GM12873 (cell line): ENCODE data around the gene TRIM33.

Source experiments
- TF ChIP-seq, protein P1 (sequence below): IDR thresholded peaks from 2 replicates; pipeline ENCODE4 v1.5.1; 2012; ENCODE audit warnings: low read depth, mild to moderate bottlenecking, moderate library complexity, low read length, control low read depth; ENCODE audit not compliant: insufficient read depth; ENCODE audit errors: missing control alignments

The TRIM33 gene

DNA sequence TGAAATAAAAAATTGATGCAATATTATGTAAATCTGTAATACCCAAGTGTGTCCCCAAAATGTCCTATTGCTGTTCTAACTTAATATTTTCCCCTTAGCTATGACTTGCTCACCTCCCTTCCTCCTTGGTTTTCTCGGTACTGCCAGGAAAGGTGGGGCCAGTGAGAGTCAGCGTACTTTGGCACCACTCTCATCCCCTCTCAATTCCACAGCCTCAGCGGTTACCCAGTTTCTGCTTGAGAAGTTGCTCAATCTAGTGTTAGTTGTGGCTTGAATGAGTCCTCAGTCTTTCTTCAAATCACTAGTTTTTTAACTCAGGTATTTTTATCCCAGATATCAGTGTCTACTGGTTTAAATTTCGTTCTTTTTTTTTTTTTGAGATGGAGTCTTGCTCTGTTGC is 38.1 kb upstream of the TRIM33 start:
- TF ChIP-seq, protein P1, sequence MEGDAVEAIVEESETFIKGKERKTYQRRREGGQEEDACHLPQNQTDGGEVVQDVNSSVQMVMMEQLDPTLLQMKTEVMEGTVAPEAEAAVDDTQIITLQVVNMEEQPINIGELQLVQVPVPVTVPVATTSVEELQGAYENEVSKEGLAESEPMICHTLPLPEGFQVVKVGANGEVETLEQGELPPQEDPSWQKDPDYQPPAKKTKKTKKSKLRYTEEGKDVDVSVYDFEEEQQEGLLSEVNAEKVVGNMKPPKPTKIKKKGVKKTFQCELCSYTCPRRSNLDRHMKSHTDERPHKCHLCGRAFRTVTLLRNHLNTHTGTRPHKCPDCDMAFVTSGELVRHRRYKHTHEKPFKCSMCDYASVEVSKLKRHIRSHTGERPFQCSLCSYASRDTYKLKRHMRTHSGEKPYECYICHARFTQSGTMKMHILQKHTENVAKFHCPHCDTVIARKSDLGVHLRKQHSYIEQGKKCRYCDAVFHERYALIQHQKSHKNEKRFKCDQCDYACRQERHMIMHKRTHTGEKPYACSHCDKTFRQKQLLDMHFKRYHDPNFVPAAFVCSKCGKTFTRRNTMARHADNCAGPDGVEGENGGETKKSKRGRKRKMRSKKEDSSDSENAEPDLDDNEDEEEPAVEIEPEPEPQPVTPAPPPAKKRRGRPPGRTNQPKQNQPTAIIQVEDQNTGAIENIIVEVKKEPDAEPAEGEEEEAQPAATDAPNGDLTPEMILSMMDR: no peak

DNA sequence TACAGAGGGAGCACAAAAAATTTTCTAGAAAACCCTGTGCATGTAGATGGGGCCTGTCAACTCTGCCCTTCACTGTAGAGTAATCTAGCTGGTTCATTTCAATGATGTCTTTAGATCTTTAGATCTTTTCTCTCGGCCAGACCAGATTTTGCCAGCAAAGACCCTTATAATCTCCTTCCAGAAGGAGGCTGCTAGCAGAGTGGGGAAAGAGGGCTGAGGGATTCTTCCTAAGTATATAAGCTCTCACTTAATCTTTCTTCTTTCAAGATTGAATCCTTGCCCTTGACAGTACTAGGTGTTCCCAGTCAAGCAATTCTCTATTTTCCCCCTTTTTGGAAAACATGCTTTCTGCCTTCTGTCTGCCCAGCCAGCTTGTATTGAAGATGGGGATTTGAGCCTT is 36.1 kb upstream of the TRIM33 start:
- TF ChIP-seq, protein P1: no peak

DNA sequence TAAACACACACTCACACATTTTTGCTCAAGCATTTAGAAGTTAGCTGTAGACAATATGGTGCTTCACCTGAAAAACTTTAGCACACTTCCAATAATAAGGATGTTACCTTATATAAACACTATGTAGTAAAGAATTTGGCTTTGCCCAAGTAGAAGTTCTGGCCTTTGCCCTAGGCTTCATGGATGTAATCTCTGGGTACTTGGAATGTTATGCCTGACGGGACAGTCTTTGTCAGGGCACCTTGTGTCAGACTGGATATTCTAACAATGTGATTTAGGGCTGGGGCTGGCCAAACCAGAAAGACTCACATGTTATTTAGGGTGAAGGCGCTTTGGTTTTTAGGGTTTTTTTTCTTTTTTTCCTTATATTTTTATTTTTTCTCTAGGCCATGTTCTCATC is 34.8 kb upstream of the TRIM33 start:
- TF ChIP-seq, protein P1: no peak

DNA sequence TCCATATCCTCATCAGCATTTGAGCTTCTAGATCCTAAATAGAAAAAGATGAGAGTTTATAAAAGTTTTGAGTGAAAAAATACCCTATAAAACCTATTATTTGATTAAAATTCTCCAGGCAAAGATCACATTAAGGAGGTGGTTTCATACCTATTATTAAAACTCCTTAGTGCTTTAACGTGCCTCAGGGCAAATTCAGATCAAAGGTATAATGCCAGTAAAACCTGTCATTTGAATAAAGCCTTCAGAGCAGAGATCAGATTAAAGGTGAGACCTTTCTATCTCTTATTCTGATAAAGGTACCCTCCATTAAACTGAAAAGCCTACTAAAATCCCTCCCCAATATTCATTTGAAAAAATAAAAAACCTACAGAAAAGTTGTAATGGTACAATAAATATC is 34.3 kb upstream of the TRIM33 start:
- TF ChIP-seq, protein P1: no peak

DNA sequence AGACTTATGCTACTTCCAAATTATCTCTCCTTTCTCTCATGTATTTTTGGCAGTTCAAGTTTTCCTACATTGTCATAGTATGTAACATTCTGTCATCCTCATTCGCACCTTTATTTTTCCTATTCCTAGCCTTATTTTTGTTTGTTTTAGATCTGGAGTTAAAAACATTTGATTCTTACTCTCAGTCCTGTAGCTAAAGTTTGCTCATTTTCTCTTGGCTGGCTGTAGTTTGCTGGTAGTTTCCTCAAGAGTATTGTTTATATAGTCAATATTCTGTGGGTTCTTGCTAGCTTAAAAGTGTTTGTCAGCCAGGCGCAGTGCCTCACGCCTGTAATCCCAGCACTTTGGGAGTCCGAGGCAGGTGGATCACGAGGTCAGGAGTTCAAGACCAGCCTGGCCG is 29.8 kb upstream of the TRIM33 start:
- TF ChIP-seq, protein P1: no peak

DNA sequence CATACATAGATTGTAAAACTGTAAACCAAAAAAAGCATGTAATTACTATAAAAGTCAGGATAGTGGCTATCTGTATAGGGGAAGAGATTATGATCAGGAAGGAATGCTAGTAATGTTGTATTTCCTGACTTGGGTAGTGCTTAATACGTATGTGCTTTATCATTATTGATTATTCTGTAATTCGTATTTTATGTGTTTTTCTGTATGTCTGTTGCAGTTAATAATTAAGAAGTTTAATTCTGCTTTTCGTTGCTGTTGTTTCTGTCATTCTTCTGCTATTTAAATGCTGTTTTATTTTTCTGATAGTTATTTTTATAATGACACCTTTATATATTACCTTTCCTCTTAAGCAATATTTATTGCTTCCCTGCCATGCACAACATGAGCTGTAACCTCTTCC is 29.3 kb upstream of the TRIM33 start:
- TF ChIP-seq, protein P1: no peak

DNA sequence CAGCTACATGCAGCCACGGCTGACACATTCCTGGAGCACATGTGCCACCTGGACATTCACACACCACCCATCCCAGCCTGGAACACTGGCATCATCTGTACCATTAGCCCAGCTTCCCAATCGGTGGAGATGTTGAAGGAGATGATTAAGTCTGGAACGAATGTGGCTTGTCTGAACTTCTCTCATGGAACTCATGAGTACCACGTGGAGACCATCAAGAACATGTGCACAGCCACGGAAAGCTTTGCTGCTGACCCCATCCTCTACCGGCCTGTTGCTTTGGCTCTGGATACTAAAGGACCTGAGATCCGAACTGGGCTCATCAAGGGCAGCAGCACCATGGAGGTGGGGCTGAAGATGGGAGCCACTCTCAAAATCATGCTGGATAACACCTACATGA is 25.0 kb upstream of the TRIM33 start:
- TF ChIP-seq, protein P1: no peak
